Hepatocyte (in vitro differentiated cells): Measurements from ENCODE around the gene USHBP1.

Experiments
- CTCF ChIP-seq: fragments of 200-600 bp; sonication (generic); IDR thresholded peaks from 2 replicates; pipeline ENCODE4 v1.5.1; 2016; ENCODE audit warnings: antibody characterized with exemption, mild to moderate bottlenecking; ENCODE audit not compliant: poor library complexity
- EZH2phosphoT487 ChIP-seq: fragments of 200-600 bp; sonication (generic); IDR thresholded peaks from one replicate; pipeline ENCODE4 v1.6.1; 2018; ENCODE audit warnings: antibody characterized with exemption, mild to moderate bottlenecking, low read depth, moderate library complexity; ENCODE audit not compliant: unreplicated experiment, severe bottlenecking

GRCh38 chr19:17254636-17255035, 9.9 kb downstream of the USHBP1 start:
- TF ChIP-seq CTCF: no peak
- TF ChIP-seq EZH2phosphoT487: no peak
